Kidney (tissue), 14 donors: ENCODE measurements around the gene SPPL2B. TPM values are rescaled to one million over a fixed set of nuclear protein-coding genes. Genes with fewer than 3 reads are reported as not detected.

ENCODE experiments used
- DNase-seq, 5 donors: peaks; one replicate each; pipeline ENCODE4 v3.0.0-alpha.2; 2013 to 2020
- FAIRE-seq: peaks from 2 replicates; lab custom pipeline; 2012; peaks lifted over from hg19 to GRCh38; lab: Jason Lieb, UNC
- H3K27ac ChIP-seq, 2 donors: one replicate each; pipeline ENCODE4 v1.7.0; 2013; ENCODE audit warnings: low read depth in 2 of 2, low read length in 2 of 2, inconsistent platforms in 1 of 2
- H3K27me3 ChIP-seq: one replicate; pipeline ENCODE4 v1.7.1; 2013; ENCODE audit warnings: low read length, inconsistent platforms; ENCODE audit not compliant: control insufficient read depth, insufficient read depth
- H3K36me3 ChIP-seq, 3 donors: one replicate each; pipeline versions ENCODE4 v1.7.0 to v1.7.1; 2013; ENCODE audit warnings: low read length in 3 of 3, control low read depth in 1 of 3, inconsistent platforms in 1 of 3; ENCODE audit not compliant: insufficient read depth in 3 of 3, control insufficient read depth in 2 of 3
- H3K4me1 ChIP-seq, 3 donors: one replicate each; pipeline versions ENCODE4 v1.7.0 to v1.7.1; 2013; ENCODE audit warnings: low read length in 3 of 3, inconsistent platforms in 1 of 3, low read depth in 1 of 3; ENCODE audit not compliant: control insufficient read depth in 2 of 3, insufficient read depth in 2 of 3
- H3K4me3 ChIP-seq, 3 donors: one replicate each; pipeline versions ENCODE4 v1.7.0 to v1.8.1; 2013; ENCODE audit warnings: low read length in 3 of 3, control low read depth in 1 of 3, inconsistent platforms in 1 of 3
- H3K9ac ChIP-seq, 3 donors: one replicate each; pipeline versions ENCODE4 v1.7.0 to v1.7.1; 2013; ENCODE audit warnings: low read length in 3 of 3, control low read depth in 1 of 3, inconsistent platforms in 1 of 3
- H3K9me3 ChIP-seq, 3 donors: one replicate each; pipeline versions ENCODE4 v1.7.0 to v1.7.1; 2013; ENCODE audit warnings: low read length in 3 of 3, control low read depth in 1 of 3, inconsistent platforms in 1 of 3; ENCODE audit not compliant: control insufficient read depth in 2 of 3, insufficient read depth in 1 of 3
- CTCF ChIP-seq: IDR thresholded peaks from 3 replicates; pipeline ENCODE4 v1.5.1; 2012; ENCODE audit warnings: mild to moderate bottlenecking, moderate library complexity, borderline replicate concordance; ENCODE audit not compliant: insufficient read depth; ENCODE audit errors: extremely low read depth
- intact Hi-C: fragments of 100-400 bp; cut with DNase I; formaldehyde crosslinking; loops from one replicate; pipeline ENCODE4 v1.11.1; 2022
- polyA plus RNA-seq: library from polyadenylated mRNA; stranded (reverse); fragments of 350-450 nt; fragmentation: Illumina TruSeq; extraction: RNeasy Lipid Tissue Mini Kit (QIAGEN cat#74804); gene quantifications from one replicate; pipeline ENCODE4 v1.2.3, GENCODE V29; 2014; ENCODE audit warnings: low read depth, low replicate concordance; ENCODE audit not compliant: insufficient read depth
- total RNA-seq: library from RNA; stranded (reverse); fragmentation: NEBNext Ultra II Directional; extraction: Animal tissue kit (Norgen Biotek cat#: 25700); gene quantifications from one replicate; pipeline ENCODE4 v1.2.1, GENCODE V29; 2021
- donor health status: control.
- donor health status: control.
- donor health status: control.
- donor health status: control.
- donor health status: control.
- donor health status: DM: yes; HTN: yes; CAD: no.
- donor health status: Normal renal cell carcinoma (clear cell type).

SPPL2B gene
- total and polyA plus RNA-seq, 2 donors from 2014 or later = 25.3 to 94.1 TPM

GRCh38 chr19:2311093-2311492 is 17.4 kb upstream of the SPPL2B start:
- Histone ChIP-seq H3K27ac (no peak overlapping the region), H3K36me3 (no peaks in the 10 kb centered on the region), H3K9me3 (no peaks in the 10 kb centered on the region), H3K4me3 (no peak overlapping the region), H3K4me1 (no peaks in the 10 kb centered on the region), H3K27me3 (peaks cover 2% of the 10 kb centered on the region), H3K9ac (no peak overlapping the region)
- intact Hi-C loops = loop anchor here (10.0 kb wide), 1 partner anchor 156 kb away; the partner anchor contains the start of gene AP3D1
- no peak for FAIRE-seq
- no peak for TF ChIP-seq CTCF
- DNase-seq = no peak

GRCh38 chr19:2312820-2313501 is 15.5 kb upstream of the SPPL2B start:
- FAIRE-seq = no peak
- Histone ChIP-seq H3K9me3 (no peaks in the 10 kb centered on the region), H3K4me1 (no peaks in the 10 kb centered on the region), H3K9ac (no peak overlapping the region), H3K36me3 (no peaks in the 10 kb centered on the region), H3K27me3 (peaks cover 2% of the 10 kb centered on the region), H3K27ac (no peak overlapping the region), H3K4me3 (no peak overlapping the region)
- intact Hi-C loops = loop anchor here (10.0 kb wide), 1 partner anchor 158 kb away; the partner anchor contains the start of gene AP3D1
- peak in 1 of 5 donors; percentile 43 for DNase-seq
- TF ChIP-seq CTCF = no peak

GRCh38 chr19:2315121-2315817 is 13.2 kb upstream of the SPPL2B start:
- Histone ChIP-seq H3K27ac (no peak overlapping the region), H3K36me3 (no peaks in the 10 kb centered on the region), H3K4me1 (peaks cover 0 to 3% (median 0%) of the 10 kb centered on the region in 3 donors), H3K9ac (no peak overlapping the region), H3K4me3 (no peak overlapping the region), H3K27me3 (no peaks in the 10 kb centered on the region), H3K9me3 (no peaks in the 10 kb centered on the region)
- no peak for TF ChIP-seq CTCF
- DNase-seq (no peak), FAIRE-seq (no peak)
- intact Hi-C loops = loop anchor here (10.0 kb wide), 1 partner anchor 160 kb away; the partner anchor contains the start of gene AP3D1
